ENCODE measurements around the gene NUDT5. TPM values are rescaled to one million over a fixed set of nuclear protein-coding genes. Genes with fewer than 3 reads are reported as not detected.

NUDT5 gene
- total and polyA plus RNA-seq, 2 of the 13 experiments (the other 11 are each of a cell fraction or from before 2014, with no cell fraction given), result 79.6 to 134 TPM

DNA sequence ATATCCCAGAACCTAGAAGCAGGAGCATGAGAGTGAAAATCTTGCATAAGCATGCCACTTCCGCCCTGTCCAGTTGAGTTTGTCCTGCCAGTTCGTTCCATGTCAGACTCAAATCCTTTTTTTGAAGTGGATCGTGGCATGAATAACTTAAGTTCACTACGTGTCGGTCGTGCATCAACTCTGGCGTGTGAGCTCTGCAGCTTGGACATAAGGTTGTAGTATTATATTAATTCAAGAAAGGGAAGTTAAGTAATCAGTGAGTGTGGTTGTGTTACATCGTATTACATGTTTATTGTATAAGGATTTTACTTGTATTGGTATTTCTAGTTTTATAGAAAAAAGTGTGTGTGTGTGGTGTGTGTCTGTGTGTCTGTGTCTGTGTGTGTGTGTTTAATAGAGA lies 23.3 kb upstream of the NUDT5 start (continued):
- TF ChIP-seq PBX2 (CRISPR knock-in tag; IDR thresholded peaks at IDR 0.05), result no peak
- TF ChIP-seq ATF6 (CRISPR knock-in tag; conservative IDR thresholded peaks at IDR 0.05), result no peak
- TF ChIP-seq MAZ (IDR thresholded peaks at IDR 0.05; ENCODE audit: borderline replicate concordance, low read depth, low read length), result no peak
- TF ChIP-seq MAZ (CRISPR knock-in tag; IDR thresholded peaks at IDR 0.05; ENCODE audit: low read depth), result no peak
- no peak for TF ChIP-seq CREBL2 (CRISPR knock-in tag; IDR thresholded peaks at IDR 0.05; ENCODE audit: borderline replicate concordance)
- no peak for TF ChIP-seq HNF1B (CRISPR knock-in tag; IDR thresholded peaks at IDR 0.05)
- no peak for TF ChIP-seq ATF4 (CRISPR knock-in tag; IDR thresholded peaks at IDR 0.05)
- no peak for TF ChIP-seq ZNF501 (CRISPR knock-in tag; IDR thresholded peaks at IDR 0.05)
- TF ChIP-seq ZNF777 (CRISPR knock-in tag; IDR thresholded peaks at IDR 0.05), result no peak
- no peak for TF ChIP-seq ZNF121 (CRISPR knock-in tag; IDR thresholded peaks at IDR 0.05)
- TF ChIP-seq SOX5 (CRISPR knock-in tag; IDR thresholded peaks at IDR 0.05; ENCODE audit: borderline replicate concordance), result no peak
- TF ChIP-seq NCOR1 (IDR thresholded peaks at IDR 0.05; ENCODE audit: borderline replicate concordance, low read length), result no peak
- no peak for TF ChIP-seq CREM (IDR thresholded peaks at IDR 0.05)
- TF ChIP-seq CREM (CRISPR knock-in tag; IDR thresholded peaks at IDR 0.05), result no peak
- TF ChIP-seq ZNF563 (CRISPR knock-in tag; IDR thresholded peaks at IDR 0.05), result no peak

Data from HepG2 (cell line).